Stimulated activated CD4-positive, alpha-beta T cell treated with anti-CD3 and anti-CD28 coated beads, TNF-alpha, amount 100 ng/mL, for 1 hour (primary cell): Measurements from ENCODE around the gene VAPB.

Experiments used
- DNase-seq, 3 donors: peaks; one replicate each; pipeline ENCODE4 v3.0.0-alpha.2; 2020; ENCODE audit warnings: low read depth in 3 of 3, low spot score in 1 of 3

VAPB gene

DNA sequence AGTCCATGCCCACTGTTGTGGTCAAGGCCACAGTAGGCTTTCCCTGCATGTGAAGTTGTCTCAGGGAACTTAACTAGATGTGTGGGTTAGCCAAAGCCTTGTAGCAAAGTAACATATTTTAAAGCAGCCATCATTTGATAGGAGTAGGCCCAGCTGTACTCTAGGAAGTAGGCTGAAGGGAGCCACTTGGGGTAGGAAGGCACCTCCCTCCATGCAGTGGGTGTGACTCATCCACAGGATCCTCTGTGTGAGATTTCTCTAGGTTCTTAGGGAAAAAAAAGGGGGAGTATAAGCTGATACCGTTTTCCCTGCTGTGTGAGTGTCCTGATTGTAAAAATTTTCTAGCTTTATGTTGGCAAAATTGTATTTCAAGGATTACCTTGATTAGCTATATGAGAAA is 44.7 kb downstream of the VAPB start:
- DNase-seq = no peak

GRCh38 chr20:58434326-58434725 is 45.3 kb downstream of the VAPB start:
- DNase-seq = no peak

DNA sequence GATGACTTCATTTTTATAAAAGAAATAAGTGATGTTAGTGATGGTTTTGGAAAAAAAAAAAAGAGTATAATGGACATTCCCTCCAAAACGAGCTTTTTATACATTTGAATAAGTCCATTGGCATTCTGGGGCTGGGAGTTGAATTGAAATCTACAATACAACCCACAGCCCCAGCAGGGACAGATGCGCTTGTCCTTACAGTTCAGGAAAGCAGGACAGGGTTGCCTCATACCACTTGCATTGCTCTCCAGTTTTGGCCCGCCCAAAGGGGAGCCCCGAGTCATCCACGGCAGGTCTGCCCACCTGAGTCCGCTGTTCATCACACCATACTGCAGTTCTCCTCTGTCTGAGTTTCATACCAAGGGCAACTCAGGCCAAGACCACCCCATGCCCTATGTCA is 46.2 kb downstream of the VAPB start:
- no peak for DNase-seq

DNA sequence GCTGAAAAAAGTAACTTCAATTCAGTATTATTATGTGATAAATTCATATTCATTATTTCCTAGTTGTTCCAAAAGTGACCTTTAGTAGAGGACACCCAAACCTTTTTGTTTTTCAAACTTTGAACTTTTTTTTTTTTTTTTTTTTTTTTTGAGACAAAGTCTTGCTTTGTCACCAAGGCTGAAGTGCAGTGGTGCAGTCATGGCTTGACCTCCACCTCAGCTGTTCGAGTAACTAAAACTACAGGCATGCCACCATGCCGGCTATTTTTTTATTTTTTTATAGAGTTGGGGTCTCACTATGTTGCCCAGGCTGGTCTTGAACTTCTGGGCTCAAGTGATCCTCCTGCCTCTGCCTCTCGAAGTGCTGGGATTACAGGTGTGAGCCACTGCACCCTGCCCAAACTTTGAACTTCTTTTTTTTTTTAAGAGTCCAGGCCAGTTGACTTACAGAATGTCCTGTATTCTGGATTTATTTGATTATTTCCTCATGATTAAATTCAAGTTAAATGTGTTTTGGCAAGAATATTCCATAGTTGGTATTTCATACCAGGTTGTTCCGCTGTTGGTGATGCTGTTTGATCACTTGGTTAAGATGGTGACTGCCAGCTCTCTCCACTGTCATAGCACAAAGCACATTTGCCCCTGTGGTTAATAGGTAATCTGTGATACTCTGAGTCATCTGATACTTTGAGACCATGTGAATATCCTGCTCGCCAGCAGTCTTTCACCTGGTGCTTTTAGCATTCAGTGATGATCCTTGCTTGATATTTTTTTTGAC is 48.0 kb downstream of the VAPB start:
- no peak for DNase-seq

DNA sequence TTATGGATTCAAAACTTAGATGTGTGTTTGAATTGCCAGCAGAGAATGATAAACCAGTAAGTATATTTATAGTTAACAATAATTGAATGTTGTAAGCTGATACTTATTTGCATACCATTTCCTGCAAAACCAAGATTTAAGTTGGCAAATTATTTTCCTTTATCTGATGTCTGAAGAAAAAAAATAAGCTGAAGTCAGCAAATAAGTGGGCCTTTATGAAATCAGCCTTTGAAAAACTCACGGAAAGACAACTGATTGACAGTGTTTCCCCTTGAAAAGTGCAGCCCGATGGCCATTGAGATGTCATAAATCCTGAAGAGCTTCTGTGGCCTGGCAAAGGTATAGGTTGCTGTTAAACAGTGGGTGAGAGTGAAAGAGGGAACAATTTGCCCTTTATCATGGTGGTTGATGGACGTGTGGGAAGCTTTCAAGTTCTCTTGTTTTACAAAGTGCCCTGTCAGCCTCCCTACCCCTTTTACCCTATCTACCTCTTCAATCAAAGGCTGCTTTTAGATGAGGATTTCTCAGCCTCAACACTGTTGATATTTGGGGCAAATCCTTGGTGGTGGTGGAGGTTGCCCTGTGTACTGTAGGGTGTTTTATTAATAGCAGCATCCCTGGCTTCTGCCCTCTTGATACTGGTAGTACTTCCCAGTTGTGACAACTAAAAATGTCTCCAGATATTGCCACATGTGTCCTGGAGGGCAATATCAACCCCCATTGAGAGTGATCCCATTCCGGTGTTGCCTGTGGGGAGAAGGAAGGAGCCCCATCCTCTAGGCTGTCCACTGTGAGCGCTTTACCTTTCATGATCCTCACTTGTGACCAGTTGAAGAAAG is 50.2 kb downstream of the VAPB start:
- DNase-seq = no peak

DNA sequence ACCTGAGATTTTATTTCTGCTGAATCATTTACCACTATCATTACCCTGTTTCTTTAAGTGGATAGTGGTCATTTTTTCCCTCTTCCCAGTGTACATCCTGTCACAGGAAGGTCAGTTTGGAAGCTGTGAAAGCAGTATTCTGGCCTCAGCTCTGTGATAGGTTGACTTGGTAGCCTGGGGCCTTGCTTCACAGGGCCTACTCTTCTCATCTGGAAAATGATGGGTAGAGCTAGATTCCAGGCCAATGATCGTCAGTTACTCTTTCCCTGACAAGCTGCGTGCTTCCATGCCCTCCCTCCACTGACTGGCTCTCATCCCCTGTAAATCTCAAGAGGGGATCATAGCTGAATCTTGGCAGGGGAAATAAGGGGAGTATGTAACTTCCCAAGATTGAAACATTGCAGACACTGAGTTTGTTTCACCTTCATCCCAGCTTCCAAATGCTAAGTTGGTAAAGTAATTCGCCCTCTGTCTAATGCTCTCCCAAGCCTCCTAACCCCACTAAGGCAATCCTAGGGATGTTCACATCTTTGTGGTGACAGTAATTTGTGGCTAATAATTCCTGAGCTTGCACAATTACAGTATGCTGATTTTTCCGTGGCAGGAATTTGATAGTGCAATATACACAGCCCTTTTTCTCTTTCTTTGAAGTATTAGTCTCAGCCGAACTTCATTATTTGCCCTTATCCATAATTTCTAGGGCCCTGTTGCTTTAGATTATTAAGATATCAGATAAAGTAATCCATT is 51.2 kb downstream of the VAPB start:
- no peak for DNase-seq

DNA sequence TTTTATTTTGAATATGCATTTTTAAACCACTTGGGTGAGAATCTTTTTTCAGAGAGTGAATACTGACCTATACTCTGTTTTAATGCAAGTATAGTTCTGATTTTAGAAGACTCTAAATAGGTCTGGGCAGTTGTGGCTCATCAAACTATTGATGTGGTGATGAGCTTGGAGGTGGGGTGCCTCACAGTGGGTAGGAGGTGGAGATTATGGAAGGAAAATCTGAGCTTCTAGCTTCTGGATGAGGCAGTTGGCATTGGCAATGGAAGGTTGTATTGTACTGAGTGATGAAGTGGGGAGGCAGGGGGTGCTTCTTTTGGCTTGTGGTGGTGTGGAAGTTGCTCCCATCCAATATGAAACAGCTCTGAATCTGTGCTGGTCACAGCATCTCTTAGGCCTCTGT is 52.7 kb downstream of the VAPB start:
- DNase-seq = no peak

DNA sequence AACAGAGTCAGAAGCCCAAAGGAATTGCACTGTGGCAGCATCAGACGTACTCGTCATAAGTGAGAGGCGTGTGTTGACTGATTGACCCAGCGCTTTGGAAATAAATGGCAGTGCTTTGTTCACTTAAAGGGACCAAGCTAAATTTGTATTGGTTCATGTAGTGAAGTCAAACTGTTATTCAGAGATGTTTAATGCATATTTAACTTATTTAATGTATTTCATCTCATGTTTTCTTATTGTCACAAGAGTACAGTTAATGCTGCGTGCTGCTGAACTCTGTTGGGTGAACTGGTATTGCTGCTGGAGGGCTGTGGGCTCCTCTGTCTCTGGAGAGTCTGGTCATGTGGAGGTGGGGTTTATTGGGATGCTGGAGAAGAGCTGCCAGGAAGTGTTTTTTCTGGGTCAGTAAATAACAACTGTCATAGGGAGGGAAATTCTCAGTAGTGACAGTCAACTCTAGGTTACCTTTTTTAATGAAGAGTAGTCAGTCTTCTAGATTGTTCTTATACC is 55.8 kb downstream of the VAPB start:
- no peak for DNase-seq

- no peak for DNase-seq
Observed at GRCh38 chr20:58446264-58446959, 57.4 kb downstream of the VAPB start.

DNA sequence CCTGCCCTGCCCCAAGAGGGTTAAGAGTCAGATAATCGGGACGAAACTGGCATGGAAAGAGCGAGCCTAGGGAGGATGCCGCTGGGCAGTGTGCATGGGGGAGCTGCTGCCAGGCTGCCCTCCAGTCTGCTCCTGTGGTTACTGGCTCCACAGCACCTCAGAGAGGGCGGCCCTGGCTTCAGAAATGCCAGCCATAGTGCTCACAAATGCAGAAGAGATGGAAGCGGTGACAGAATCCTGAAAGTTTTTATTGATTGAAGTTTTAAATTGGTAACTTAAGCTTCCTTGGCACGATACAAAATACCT is 57.9 kb downstream of the VAPB start:
- no peak for DNase-seq

DNA sequence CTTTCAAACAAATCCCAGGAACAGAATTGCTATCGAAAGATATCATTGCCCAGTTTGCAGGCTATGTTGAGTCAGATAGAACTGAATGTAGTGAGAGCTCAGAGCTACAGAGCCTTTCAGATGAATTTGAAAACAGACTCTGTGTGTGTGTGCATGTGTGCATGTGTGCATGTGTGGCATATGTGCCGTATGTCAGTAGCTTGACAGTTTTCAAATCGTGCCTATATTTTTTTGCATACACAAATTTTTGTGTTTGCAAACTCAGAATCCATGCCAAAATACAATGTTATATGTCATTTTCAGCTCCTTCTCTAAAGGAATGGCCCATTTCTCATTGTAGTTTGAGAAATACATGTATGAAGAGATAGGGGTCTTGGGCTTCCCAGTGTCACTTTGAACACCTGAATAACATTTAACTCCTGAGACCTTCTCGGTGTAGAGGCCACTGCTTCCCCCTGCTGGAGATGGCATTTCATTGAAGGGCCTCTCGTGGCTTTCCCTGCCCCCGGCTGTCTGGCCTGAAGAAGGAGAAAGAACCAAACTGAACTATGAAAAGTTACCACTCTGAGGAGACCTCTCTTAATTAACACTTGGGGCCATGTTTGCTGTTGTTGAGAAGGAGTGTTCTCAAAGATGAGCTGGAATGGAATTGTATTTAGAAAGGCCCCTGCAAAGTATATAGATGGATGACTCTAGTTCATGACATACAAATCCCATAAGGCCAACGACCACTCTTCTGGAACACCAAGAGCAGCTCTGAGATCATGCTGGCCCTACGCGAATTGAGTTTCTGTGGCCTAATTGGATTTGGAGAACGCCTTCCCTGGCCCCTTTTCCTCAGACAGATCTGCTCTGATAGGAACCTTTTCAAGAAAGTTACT is 58.7 kb downstream of the VAPB start:
- DNase-seq = peak; percentile 4 to 34 (median 9)

GRCh38 chr20:58448958-58449357 is 59.9 kb downstream of the VAPB start:
- DNase-seq = no peak

GRCh38 chr20:58449681-58450221 is 60.7 kb downstream of the VAPB start:
- no peak for DNase-seq

GRCh38 chr20:58450254-58450653 is 61.2 kb downstream of the VAPB start:
- no peak for DNase-seq

DNA sequence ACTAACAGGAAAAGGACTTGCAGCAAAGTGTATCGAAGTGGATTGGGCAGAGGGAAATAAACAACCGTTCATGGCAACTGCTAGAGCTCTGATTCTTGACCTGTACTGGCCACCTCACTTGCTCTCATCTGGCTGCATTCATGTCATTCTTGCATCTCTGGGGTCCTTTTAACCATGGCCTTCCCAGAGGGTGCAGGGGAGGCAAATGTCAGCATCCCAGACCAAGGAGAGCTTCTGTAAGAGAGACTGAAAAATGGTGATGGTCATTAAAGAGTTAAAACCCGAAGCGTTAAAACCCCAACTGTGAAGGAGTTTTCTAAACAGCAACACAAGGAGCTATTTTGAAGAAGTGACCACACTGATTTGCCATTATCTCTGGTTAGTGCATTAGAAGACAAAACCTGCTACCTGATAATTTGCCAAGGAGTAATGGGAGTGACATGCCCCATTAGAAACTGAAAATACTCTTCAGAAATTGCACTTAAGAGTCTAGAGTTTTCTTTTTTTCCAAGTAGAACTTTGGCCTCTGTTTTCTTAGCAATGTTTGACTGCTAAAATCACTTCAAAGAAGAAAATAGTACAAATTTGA is 63.7 kb downstream of the VAPB start:
- DNase-seq = no peak

GRCh38 chr20:58453391-58453790 is 64.4 kb downstream of the VAPB start:
- DNase-seq = no peak

- DNase-seq = no peak
Observed at GRCh38 chr20:58454460-58454859, 65.4 kb downstream of the VAPB start.

GRCh38 chr20:58457083-58457695 is 68.2 kb downstream of the VAPB start:
- DNase-seq = no peak
